GM12878 (cell line): ENCODE data around the gene NBEA.

Experiments used
- BRCA1 ChIP-seq: IDR thresholded peaks from 2 replicates; pipeline ENCODE4 v1.6.1; 2011; ENCODE audit warnings: low read depth, low read length, improper control_type of control experiment
- POLR2AphosphoS5 ChIP-seq: IDR thresholded peaks from 2 replicates; pipeline ENCODE4 v1.6.1; 2011; ENCODE audit warnings: mild to moderate bottlenecking, low read length, inconsistent platforms

DNA sequence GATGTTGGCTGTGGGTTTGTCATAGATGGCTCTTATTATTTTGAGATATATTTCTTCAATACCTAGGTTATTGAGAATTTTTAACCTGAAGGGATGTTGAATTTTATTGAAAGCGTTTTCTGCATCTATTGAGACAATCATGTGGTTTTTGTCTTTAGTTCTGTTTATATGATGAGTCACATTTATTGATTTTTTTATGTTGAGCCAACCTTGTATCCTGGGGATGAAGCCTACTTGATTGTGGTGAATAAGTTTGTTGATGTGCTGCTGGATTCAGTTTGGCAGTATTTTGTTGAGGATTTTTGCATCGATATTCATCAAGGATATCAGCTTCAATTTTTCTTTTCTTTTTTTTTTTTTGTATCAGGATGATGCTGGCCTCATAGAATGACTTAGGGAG is 29.4 kb downstream of the NBEA start:
- no peak for TF ChIP-seq BRCA1
- no peak for TF ChIP-seq POLR2AphosphoS5
